ENCODE measurements around the gene PCDH15.

PCDH15 gene

DNA sequence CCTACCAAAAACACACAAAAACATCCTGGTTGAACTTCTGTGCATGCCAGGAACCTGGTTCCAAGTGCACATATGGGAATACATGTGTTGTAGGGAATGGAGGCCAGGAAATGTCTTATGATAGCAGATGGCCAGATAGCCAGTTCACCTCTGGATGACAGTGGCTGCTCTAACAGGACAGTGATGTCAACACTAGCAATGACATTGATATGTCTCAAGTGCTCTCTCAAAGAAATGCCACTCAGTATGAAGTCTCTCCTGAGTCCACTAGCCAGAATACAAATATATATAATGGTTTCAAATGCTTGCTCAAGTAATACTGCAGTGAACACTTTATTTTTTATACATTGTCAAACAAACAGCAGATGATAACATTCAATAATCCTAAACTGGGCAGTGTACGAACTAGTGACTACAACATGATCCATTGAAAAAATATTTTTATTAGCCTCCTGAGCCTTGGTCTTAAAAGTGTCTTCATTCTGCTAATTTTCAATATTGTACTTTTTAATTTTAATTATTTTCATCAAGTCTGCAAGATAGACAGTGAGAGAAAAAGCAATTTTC is 26.0 kb upstream of the PCDH15 start:
- Histone ChIP-seq H3K4me3 (replicated peaks; ENCODE audit: low read depth, low read length) (no peak overlapping the region), H3K36me3 (ENCODE audit: control insufficient read depth, insufficient read depth, low read length) (no peaks in the 10 kb centered on the region), H3K27me3 (replicated peaks; ENCODE audit: control insufficient read depth, insufficient read depth, low read length) (no peaks in the 10 kb centered on the region)
- no peak for DNase-seq (ENCODE audit: extremely low read depth, insufficient read length)
- TF ChIP-seq, protein P1, sequence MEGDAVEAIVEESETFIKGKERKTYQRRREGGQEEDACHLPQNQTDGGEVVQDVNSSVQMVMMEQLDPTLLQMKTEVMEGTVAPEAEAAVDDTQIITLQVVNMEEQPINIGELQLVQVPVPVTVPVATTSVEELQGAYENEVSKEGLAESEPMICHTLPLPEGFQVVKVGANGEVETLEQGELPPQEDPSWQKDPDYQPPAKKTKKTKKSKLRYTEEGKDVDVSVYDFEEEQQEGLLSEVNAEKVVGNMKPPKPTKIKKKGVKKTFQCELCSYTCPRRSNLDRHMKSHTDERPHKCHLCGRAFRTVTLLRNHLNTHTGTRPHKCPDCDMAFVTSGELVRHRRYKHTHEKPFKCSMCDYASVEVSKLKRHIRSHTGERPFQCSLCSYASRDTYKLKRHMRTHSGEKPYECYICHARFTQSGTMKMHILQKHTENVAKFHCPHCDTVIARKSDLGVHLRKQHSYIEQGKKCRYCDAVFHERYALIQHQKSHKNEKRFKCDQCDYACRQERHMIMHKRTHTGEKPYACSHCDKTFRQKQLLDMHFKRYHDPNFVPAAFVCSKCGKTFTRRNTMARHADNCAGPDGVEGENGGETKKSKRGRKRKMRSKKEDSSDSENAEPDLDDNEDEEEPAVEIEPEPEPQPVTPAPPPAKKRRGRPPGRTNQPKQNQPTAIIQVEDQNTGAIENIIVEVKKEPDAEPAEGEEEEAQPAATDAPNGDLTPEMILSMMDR (IDR thresholded peaks at IDR 0.05; ENCODE audit: insufficient read depth, low read length, poor library complexity, severe bottlenecking), result no peak

DNA sequence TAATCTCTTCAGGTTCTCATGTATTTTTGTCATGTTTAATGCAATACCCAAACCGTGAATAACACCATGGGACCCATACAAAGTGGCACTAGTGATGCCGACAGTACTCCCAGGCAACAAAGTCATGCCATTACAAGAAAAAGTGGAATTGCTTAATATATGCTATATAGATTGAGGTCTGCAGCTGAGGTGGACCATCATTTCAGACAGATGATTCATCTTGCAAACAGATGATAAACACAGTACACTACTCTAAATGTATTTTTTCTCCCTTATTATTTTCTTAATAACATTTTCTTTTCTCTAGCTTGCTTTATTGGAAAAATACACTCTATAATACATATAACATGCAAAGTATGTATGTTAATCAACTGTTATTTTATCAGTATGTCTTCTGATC is 14.6 kb upstream of the PCDH15 start:
- no peaks in the 10 kb centered on the region for H3K27me3 ChIP-seq (replicated peaks; ENCODE audit: control insufficient read depth, insufficient read depth, low read length)
- no peak for DNase-seq (ENCODE audit: extremely low read depth, insufficient read length)
- H3K36me3 ChIP-seq (ENCODE audit: control insufficient read depth, insufficient read depth, low read length), result no peaks in the 10 kb centered on the region
- H3K4me3 ChIP-seq (replicated peaks; ENCODE audit: low read depth, low read length), result no peak overlapping the region
- TF ChIP-seq, protein P1 (IDR thresholded peaks at IDR 0.05; ENCODE audit: insufficient read depth, low read length, poor library complexity, severe bottlenecking), result no peak

DNA sequence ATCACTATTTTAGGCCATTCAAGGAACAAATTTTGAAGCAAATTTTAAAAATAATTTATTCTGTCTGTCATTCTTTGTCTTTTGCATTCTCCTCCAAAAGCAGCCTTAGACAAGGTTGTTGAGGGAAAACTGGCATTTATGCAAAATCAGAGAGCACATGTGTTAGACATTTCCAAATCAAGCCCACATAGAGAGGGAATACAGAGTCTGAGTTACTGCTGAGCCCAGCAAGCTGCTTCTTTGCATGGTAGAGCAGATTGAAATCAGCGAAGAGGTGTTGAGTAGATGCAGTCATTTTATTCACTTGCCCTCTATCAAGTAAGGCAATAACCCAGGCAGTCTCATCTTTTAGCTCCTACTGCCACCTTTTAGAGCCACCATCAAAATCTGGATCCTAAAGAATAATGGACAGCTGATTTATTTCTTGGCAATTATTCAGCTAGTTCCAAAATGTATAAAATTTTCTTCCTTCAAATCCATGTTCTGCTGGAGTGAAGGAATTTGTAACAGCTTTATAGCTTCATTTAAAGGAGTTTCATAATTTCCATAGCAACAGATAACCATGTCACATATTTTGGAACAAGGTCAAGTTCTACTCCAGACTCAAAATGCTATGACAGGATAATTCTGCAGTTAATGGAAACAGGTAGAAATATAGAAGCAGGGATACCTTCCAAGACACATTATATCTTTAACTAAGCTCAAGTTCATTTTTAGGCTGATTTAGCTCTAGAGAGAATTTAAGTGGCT is 7.3 kb upstream of the PCDH15 start:
- no peak for DNase-seq (ENCODE audit: extremely low read depth, insufficient read length)
- Histone ChIP-seq H3K4me3 (replicated peaks; ENCODE audit: low read depth, low read length) (no peak overlapping the region), H3K27me3 (replicated peaks; ENCODE audit: control insufficient read depth, insufficient read depth, low read length) (no peaks in the 10 kb centered on the region), H3K36me3 (ENCODE audit: control insufficient read depth, insufficient read depth, low read length) (no peaks in the 10 kb centered on the region)
- TF ChIP-seq, protein P1 (IDR thresholded peaks at IDR 0.05; ENCODE audit: insufficient read depth, low read length, poor library complexity, severe bottlenecking), result no peak

DNA sequence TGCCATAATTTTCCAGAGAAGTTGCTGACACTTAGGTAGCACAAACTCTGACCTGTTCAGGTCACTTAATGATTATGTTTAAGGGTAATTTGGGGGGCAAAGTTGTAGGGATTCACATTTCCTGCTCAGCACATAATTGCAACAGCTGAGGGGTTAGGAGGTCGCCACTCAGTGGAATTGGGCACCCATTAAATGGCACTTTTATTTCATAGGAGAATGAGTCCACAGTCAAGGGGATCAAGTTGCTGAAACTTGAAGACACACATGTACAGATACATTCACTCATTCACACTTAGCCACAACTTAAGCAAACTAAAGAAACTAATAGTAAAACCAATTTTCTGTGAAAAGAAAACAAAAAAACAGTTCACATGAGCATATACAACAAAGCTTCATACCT is 1.5 kb downstream of the PCDH15 start:
- no peak for DNase-seq (ENCODE audit: extremely low read depth, insufficient read length)
- H3K27me3 ChIP-seq (replicated peaks; ENCODE audit: control insufficient read depth, insufficient read depth, low read length), result no peaks in the 10 kb centered on the region
- H3K4me3 ChIP-seq (replicated peaks; ENCODE audit: low read depth, low read length), result no peak overlapping the region
- H3K36me3 ChIP-seq (ENCODE audit: control insufficient read depth, insufficient read depth, low read length), result no peaks in the 10 kb centered on the region
- TF ChIP-seq, protein P1 (IDR thresholded peaks at IDR 0.05; ENCODE audit: insufficient read depth, low read length, poor library complexity, severe bottlenecking), result no peak

DNA sequence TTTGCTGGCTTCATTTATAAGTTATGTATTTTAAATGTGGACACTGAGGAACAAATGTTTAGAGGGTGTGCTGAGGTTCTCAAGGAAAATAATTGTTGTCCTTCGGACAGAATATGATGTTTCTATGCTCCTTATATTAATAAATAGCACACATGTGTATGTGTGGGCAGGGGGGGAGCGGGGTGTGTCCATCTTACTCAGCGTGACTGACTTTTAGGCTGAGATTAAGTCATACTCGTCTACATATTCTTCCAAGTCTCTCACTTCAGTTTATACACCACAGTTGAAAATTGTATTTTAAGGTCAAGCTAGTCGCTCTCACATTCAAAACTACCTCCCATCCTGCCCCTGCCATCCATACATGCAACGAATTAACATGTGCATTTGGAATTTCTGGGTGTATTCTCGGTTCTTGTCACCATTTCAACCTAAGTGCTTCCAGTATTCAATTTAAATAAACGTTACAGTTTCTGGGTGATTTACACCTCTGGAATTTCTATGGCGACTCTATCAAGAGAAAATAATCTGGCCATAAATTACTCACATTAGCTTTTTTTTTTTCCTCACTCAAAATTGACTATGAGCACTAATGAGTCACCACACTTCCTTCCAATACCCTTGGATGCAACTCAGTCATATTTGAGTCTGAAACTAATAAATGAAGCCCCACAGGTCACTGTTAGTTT is 3.3 kb downstream of the PCDH15 start:
- DNase-seq (ENCODE audit: extremely low read depth, insufficient read length), result no peak
- Histone ChIP-seq H3K27me3 (replicated peaks; ENCODE audit: control insufficient read depth, insufficient read depth, low read length) (no peaks in the 10 kb centered on the region), H3K36me3 (ENCODE audit: control insufficient read depth, insufficient read depth, low read length) (no peaks in the 10 kb centered on the region), H3K4me3 (replicated peaks; ENCODE audit: low read depth, low read length) (no peak overlapping the region)
- TF ChIP-seq, protein P1 (IDR thresholded peaks at IDR 0.05; ENCODE audit: insufficient read depth, low read length, poor library complexity, severe bottlenecking), result no peak

Measured in GM06990 (cell line).